H1 (cell line): Measurements from ENCODE around the gene CDC40. TPM values are rescaled to one million over a fixed set of nuclear protein-coding genes. Genes with fewer than 3 reads are reported as not detected.

Experiments
- CTCF ChIA-PET: fragments of 300-600 bp; sonication (Branson Sonifier 250); formaldehyde crosslinking; loops from one replicate; lab custom pipeline; 2021; ENCODE audit not compliant: partially characterized antibody; lab: Charles Lee
- POLR2A ChIA-PET: fragments of 300-600 bp; sonication (Branson Sonifier 250); formaldehyde crosslinking; loops from one replicate; lab custom pipeline; 2021; ENCODE audit warnings: inconsistent platforms; ENCODE audit not compliant: partially characterized antibody; lab: Charles Lee
- DNase-seq, 2 experiments: peaks; one replicate each; pipeline versions ENCODE4 v3.0.0 to v3.0.0-alpha.2; 2010 to 2022; ENCODE audit warnings: low spot score in 2 of 2, low read depth in 1 of 2, mixed read lengths in 1 of 2
- FAIRE-seq: peaks from 2 replicates; lab custom pipeline; 2011; peaks lifted over from hg19 to GRCh38; lab: Jason Lieb, UNC
- H2AFZ ChIP-seq: 2 replicates; pipeline ENCODE4 v1.8.1; 2012; ENCODE audit warnings: low read length, inconsistent platforms
- H2AK5ac ChIP-seq: 2 replicates; pipeline ENCODE4 v1.6.1; 2013; ENCODE audit warnings: low read depth, low read length
- H2BK120ac ChIP-seq: replicated peaks from 2 replicates; pipeline ENCODE3; 2013; ENCODE audit warnings: low read depth, low read length, inconsistent platforms
- H2BK12ac ChIP-seq: 2 replicates; pipeline ENCODE4 v1.6.1; 2013; ENCODE audit warnings: low read depth, low read length
- H2BK15ac ChIP-seq: 2 replicates; pipeline ENCODE4 v1.6.1; 2013; ENCODE audit warnings: low read length
- H2BK20ac ChIP-seq: 2 replicates; pipeline ENCODE4 v1.6.1; 2013; ENCODE audit warnings: low read length
- H2BK5ac ChIP-seq: 2 replicates; pipeline ENCODE4 v1.6.1; 2013; ENCODE audit warnings: low read depth, low read length
- H3K14ac ChIP-seq: 2 replicates; pipeline ENCODE4 v1.6.1; 2013; ENCODE audit warnings: inconsistent platforms; ENCODE audit not compliant: insufficient read length
- H3K18ac ChIP-seq: 2 replicates; pipeline ENCODE4 v1.6.1; 2013; ENCODE audit warnings: low read length; ENCODE audit errors: extremely low read depth
- H3K23ac ChIP-seq: 2 replicates; pipeline ENCODE4 v1.6.1; 2013; ENCODE audit warnings: inconsistent platforms; ENCODE audit not compliant: insufficient read length
- H3K23me2 ChIP-seq: 2 replicates; pipeline ENCODE4 v1.6.1; 2013; ENCODE audit warnings: low read depth, low read length
- H3K27ac ChIP-seq: 2 replicates; pipeline ENCODE4 v1.6.1; 2011; ENCODE audit warnings: low read depth, low read length, inconsistent platforms
- H3K27me3 ChIP-seq, 4 experiments: replicated peaks in 1 of 4; 1 replicate in 1 of 4; 2 replicates in 3 of 4; pipeline versions ENCODE4 v1.6.1 to v1.8.1; 2011 to 2013; ENCODE audit warnings: low read length in 3 of 4, mild to moderate bottlenecking in 3 of 4, inconsistent platforms in 2 of 4, mixed read lengths in 2 of 4, moderate library complexity in 1 of 4; ENCODE audit not compliant: control insufficient read depth in 3 of 4, insufficient read depth in 3 of 4; ENCODE audit errors: extremely low read depth in 1 of 4
- H3K36me3 ChIP-seq, 4 experiments: 2 replicates each; pipeline versions ENCODE4 v1.6.1 to v1.8.1; 2011 to 2013; ENCODE audit warnings: mild to moderate bottlenecking in 4 of 4, low read length in 3 of 4, moderate library complexity in 2 of 4, control low read depth in 1 of 4, inconsistent platforms in 1 of 4; ENCODE audit not compliant: insufficient read depth in 4 of 4, control insufficient read depth in 2 of 4
- H3K4ac ChIP-seq: replicated peaks from 2 replicates; pipeline ENCODE3; 2013; ENCODE audit warnings: low read length, low read depth, mixed read lengths, inconsistent platforms; ENCODE audit not compliant: insufficient read length
- H3K4me1 ChIP-seq, 4 experiments: replicated peaks in 1 of 4; 1 replicate in 1 of 4; 2 replicates in 3 of 4; pipeline versions ENCODE4 v1.6.1 to v1.8.1; 2011 to 2013; ENCODE audit warnings: low read length in 3 of 4, inconsistent platforms in 2 of 4, mixed read lengths in 1 of 4; ENCODE audit not compliant: insufficient read depth in 4 of 4, control insufficient read depth in 3 of 4
- H3K4me2 ChIP-seq, 2 experiments: 2 replicates each; pipeline versions ENCODE4 v1.6.1 to v1.8.1; 2011 to 2013; ENCODE audit warnings: low read depth in 2 of 2, low read length in 2 of 2, control low read depth in 1 of 2, inconsistent platforms in 1 of 2, mild to moderate bottlenecking in 1 of 2; ENCODE audit not compliant: insufficient read depth in 1 of 2
- H3K4me3 ChIP-seq, 4 experiments: fragments of 200-600, 300-600 bp in 1 of 4; sonication (generic), shearing (Covaris generic), sonication (Bioruptor Twin) in 1 of 4; 2 replicates each; pipeline versions ENCODE4 v1.5.1 to v1.8.1; 2011 to 2016; ENCODE audit warnings: low read length in 4 of 4, low read depth in 3 of 4, control low read depth in 2 of 4, inconsistent platforms in 2 of 4, mild to moderate bottlenecking in 2 of 4, mixed read lengths in 1 of 4, moderate library complexity in 1 of 4; ENCODE audit not compliant: insufficient read depth in 2 of 4; ENCODE audit errors: extremely low read depth in 1 of 4
- H3K56ac ChIP-seq: replicated peaks from 2 replicates; pipeline ENCODE3; 2013; ENCODE audit warnings: low read depth, mild to moderate bottlenecking, mixed read lengths, low read length, inconsistent platforms; ENCODE audit not compliant: insufficient read length
- H3K79me1 ChIP-seq: 2 replicates; pipeline ENCODE4 v1.6.1; 2013; ENCODE audit warnings: low read depth, low read length, control low read depth
- H3K79me2 ChIP-seq, 2 experiments: 2 replicates each; pipeline versions ENCODE4 v1.6.1 to v1.8.1; 2012 to 2013; ENCODE audit warnings: low read length in 2 of 2, mild to moderate bottlenecking in 2 of 2, inconsistent platforms in 1 of 2; ENCODE audit not compliant: insufficient read depth in 2 of 2, control insufficient read depth in 1 of 2
- H3K9ac ChIP-seq, 4 experiments: replicated peaks in 1 of 4; 1 replicate in 1 of 4; 2 replicates in 3 of 4; pipeline versions ENCODE4 v1.6.1 to v1.8.1; 2011 to 2013; ENCODE audit warnings: low read depth in 3 of 4, low read length in 3 of 4, control low read depth in 2 of 4, mild to moderate bottlenecking in 2 of 4, moderate library complexity in 2 of 4, inconsistent platforms in 1 of 4; ENCODE audit errors: extremely low read depth in 1 of 4
- H3K9me3 ChIP-seq, 2 experiments: 2 replicates each; pipeline versions ENCODE4 v1.6.1 to v1.8.1; 2012 to 2013; ENCODE audit warnings: mild to moderate bottlenecking in 2 of 2, moderate library complexity in 2 of 2, control low read depth in 1 of 2, inconsistent platforms in 1 of 2, low read depth in 1 of 2, low read length in 1 of 2, mixed read lengths in 1 of 2; ENCODE audit not compliant: insufficient read depth in 2 of 2
- H4K20me1 ChIP-seq, 2 experiments: replicated peaks in 1 of 2; 2 replicates each; pipeline versions ENCODE3 to v1.8.1; 2011 to 2013; ENCODE audit warnings: inconsistent platforms in 2 of 2, low read length in 2 of 2, mild to moderate bottlenecking in 1 of 2; ENCODE audit not compliant: insufficient read depth in 2 of 2, control insufficient read depth in 1 of 2
- H4K5ac ChIP-seq: 2 replicates; pipeline ENCODE4 v1.6.1; 2013; ENCODE audit warnings: low read length, low read depth, mixed read lengths, inconsistent platforms; ENCODE audit not compliant: insufficient read length
- H4K8ac ChIP-seq: 2 replicates; pipeline ENCODE4 v1.8.0; 2013; ENCODE audit warnings: mild to moderate bottlenecking, moderate library complexity, low read length, inconsistent platforms; ENCODE audit not compliant: insufficient read depth; ENCODE audit errors: extremely low read depth
- H4K91ac ChIP-seq: replicated peaks from 2 replicates; pipeline ENCODE3; 2013; ENCODE audit warnings: low read length, mixed read lengths, inconsistent platforms; ENCODE audit not compliant: insufficient read length
- EP300 ChIP-seq, 2 experiments: IDR thresholded peaks; 1 replicate in 1 of 2; 2 replicates in 1 of 2; pipeline ENCODE4 v1.6.1; 2011 to 2012; ENCODE audit warnings: low read depth in 2 of 2, low read length in 2 of 2, mild to moderate bottlenecking in 2 of 2, borderline replicate concordance in 1 of 2, inconsistent platforms in 1 of 2, moderate library complexity in 1 of 2
- MAFK ChIP-seq: IDR thresholded peaks from 2 replicates; pipeline ENCODE4 v1.6.1; 2012; ENCODE audit warnings: low read depth, mild to moderate bottlenecking, improper control_type of control experiment, low read length
- WGBS, 2 experiments: shearing (Covaris generic) in 1 of 2; methylation state at CpG; one replicate each; pipeline versions ENCODE4 v1.1.6 to v1.1.7; 2013 to 2015; ENCODE audit warnings: low lambda C conversion rate in 2 of 2, mixed read lengths in 2 of 2, inconsistent platforms in 1 of 2, low coverage in 1 of 2, missing lambda C conversion rate in 1 of 2; ENCODE audit not compliant: insufficient replicate concordance in 2 of 2, insufficient coverage in 1 of 2, insufficient read length in 1 of 2; ENCODE audit errors: extremely low coverage in 1 of 2, missing lambda C conversion rate in 1 of 2; 5-methylcytosine and 5-hydroxymethylcytosine counted together
- polyA plus RNA-seq, 7 experiments: library from polyadenylated mRNA; depleted of rRNA in 3 of 7; stranded (reverse) in 5 of 7; unstranded in 2 of 7; fragments of >200 nt in 5 of 7; fragments of 200-250 nt in 2 of 7; gene quantifications; 1 replicate in 5 of 7; 2 replicates in 1 of 7; 4 replicates in 1 of 7; pipeline versions ENCODE4 v1.2.1 to v1.2.3, GENCODE V29; 2011 to 2013; ENCODE audit warnings: missing spikeins in 2 of 7, mixed read lengths in 2 of 7
- total RNA-seq: library from RNA; stranded (reverse); fragmentation: NEBNext Ultra II Directional; extraction: Animal tissue kit (Norgen Biotek cat#: 25700); gene quantifications from 2 replicates; pipeline ENCODE4 v1.2.1, GENCODE V29; 2021

The CDC40 gene
- total and polyA plus RNA-seq, 2 of the 8 experiments (the other 6 are each of a cell fraction or from before 2014, with no cell fraction given) = 7.3 to 27.2 TPM

GRCh38 chr6:110196874-110197273 lies 16.6 kb downstream of the CDC40 start:
- DNase-seq (no peak), FAIRE-seq (no peak)
- ChIA-PET CTCF (no interaction called here), POLR2A (interaction anchor here (0.6 kb wide), 1 partner anchor 8 kb away, joined by 3 read pairs; no protein-coding TSS in a partner anchor)
- H2BK5ac ChIP-seq = no peak overlapping the region
- H4K5ac ChIP-seq = no peak overlapping the region
- H2AFZ ChIP-seq = no peak overlapping the region
- H3K23ac ChIP-seq = no peak overlapping the region
- no peak overlapping the region for H3K27ac ChIP-seq
- H3K9me3 ChIP-seq = no peaks in the 10 kb centered on the region
- 97% methylated on average over 1 of the region's 1 CpG; no CpG with 5 or more reads in 1 of the 2 experiments for WGBS, 2 experiments
- H3K18ac ChIP-seq = no peak overlapping the region
- H3K79me2 ChIP-seq = peaks cover 0 to 17% of the 10 kb centered on the region in 2 experiments; a peak in 1 of 4 replicates
- no peaks in the 10 kb centered on the region for H3K27me3 ChIP-seq
- no peaks in the 10 kb centered on the region for H3K4me1 ChIP-seq
- no peak overlapping the region for H2BK15ac ChIP-seq
- H3K4ac ChIP-seq = no peak overlapping the region
- peaks cover 0 to 13% (median 0%) of the 10 kb centered on the region in 4 experiments; a peak in 3 of 8 replicates for H3K36me3 ChIP-seq
- H4K8ac ChIP-seq = no peak overlapping the region
- no peak overlapping the region for H4K91ac ChIP-seq
- H3K9ac ChIP-seq = no peak overlapping the region
- no peak overlapping the region for H3K4me2 ChIP-seq
- no peak overlapping the region for H3K4me3 ChIP-seq
- no peak overlapping the region for H2BK120ac ChIP-seq
- no peak overlapping the region for H2BK20ac ChIP-seq
- no peak overlapping the region for H3K14ac ChIP-seq
- TF ChIP-seq EP300 (IDR thresholded peaks at IDR 0.05; ENCODE audit: borderline replicate concordance in 1 of 2, low read depth in 2 of 2, low read length in 2 of 2) (no peak), MAFK (peak; percentile 73)
- no peak overlapping the region for H2AK5ac ChIP-seq
- no peaks in the 10 kb centered on the region for H3K23me2 ChIP-seq
- peaks cover 0 to 1% of the 10 kb centered on the region in 2 experiments for H4K20me1 ChIP-seq
- no peak overlapping the region for H3K56ac ChIP-seq
- H3K79me1 ChIP-seq = no peaks in the 10 kb centered on the region; the same call in 1 of the 2 replicates
- H2BK12ac ChIP-seq = no peak overlapping the region
